Measurements from ENCODE around the gene SLC22A25.

SLC22A25 gene

DNA sequence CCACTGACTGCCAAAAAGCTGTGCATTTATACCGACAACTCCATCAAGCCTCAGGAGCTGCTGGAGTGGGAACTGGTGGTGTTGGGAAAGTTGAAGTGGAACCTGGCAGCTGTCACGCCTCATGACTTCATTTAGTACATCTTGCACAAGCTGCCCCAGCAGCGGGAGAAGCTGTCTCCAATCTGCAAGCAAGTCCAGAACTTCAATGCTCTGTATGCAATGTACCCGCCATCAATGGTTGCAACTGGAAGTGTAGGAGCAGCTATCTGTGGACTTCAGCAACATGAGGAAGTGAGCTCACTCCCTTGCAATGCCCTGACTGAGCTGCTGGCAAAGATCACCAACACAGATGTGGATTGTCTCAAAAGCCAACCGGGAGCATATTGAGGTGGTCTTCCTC, at the start of gene SLC22A25:
Gene SLC22A25 (minus strand): TSS at position 67 of the 400 bp plus-strand sequence. CDS start 13,947 bp downstream, outside the sequence.
- TF ChIP-seq, protein P1, sequence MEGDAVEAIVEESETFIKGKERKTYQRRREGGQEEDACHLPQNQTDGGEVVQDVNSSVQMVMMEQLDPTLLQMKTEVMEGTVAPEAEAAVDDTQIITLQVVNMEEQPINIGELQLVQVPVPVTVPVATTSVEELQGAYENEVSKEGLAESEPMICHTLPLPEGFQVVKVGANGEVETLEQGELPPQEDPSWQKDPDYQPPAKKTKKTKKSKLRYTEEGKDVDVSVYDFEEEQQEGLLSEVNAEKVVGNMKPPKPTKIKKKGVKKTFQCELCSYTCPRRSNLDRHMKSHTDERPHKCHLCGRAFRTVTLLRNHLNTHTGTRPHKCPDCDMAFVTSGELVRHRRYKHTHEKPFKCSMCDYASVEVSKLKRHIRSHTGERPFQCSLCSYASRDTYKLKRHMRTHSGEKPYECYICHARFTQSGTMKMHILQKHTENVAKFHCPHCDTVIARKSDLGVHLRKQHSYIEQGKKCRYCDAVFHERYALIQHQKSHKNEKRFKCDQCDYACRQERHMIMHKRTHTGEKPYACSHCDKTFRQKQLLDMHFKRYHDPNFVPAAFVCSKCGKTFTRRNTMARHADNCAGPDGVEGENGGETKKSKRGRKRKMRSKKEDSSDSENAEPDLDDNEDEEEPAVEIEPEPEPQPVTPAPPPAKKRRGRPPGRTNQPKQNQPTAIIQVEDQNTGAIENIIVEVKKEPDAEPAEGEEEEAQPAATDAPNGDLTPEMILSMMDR (IDR thresholded peaks at IDR 0.05; ENCODE audit: low read length, missing control alignments), result no peak
- peak; percentile 31 for DNase-seq (ENCODE audit: low read depth)
- no peak within 1 kb of the TSS for H3K4me3 ChIP-seq (replicated peaks; ENCODE audit: low read depth, low read length)

DNA sequence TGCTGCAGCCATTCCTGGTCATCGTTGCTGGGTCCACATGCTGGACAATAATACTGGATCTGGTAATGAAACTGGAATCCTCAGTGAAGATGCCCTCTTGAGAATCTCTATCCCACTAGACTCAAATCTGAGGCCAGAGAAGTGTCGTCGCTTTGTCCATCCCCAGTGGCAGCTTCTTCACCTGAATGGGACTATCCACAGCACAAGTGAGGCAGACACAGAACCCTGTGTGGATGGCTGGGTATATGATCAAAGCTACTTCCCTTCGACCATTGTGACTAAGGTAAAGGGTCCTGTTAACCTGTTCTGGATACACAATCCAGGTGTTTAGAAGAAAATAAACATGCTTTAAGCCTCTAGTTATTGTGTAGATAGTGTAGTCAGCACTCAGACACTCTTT, 46.9 kb upstream of the SLC22A25 start:
- no peak overlapping the region for H3K4me3 ChIP-seq (replicated peaks; ENCODE audit: low read depth, low read length)
- DNase-seq (ENCODE audit: low read depth), result no peak
- TF ChIP-seq, protein P1 (IDR thresholded peaks at IDR 0.05; ENCODE audit: low read length, missing control alignments), result no peak

DNA sequence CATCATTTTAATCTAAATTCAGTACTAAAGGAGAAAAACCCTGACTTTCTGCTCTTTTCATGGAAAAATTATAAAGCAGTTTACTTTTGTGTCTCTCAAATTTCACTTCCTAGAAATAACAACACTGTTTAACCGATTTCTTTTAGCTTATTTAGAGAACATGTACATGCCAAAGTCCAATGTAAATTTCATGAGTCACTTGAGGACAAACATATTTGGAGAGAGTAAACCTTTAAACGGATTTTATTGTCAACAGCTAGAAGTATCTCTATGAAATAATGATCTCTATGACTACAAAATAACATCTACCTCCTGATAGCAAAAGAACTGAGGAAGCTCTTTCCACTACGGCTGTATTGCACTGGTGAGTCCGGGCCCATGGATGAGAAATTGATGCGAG, 46.3 kb upstream of the SLC22A25 start:
- TF ChIP-seq, protein P1 (IDR thresholded peaks at IDR 0.05; ENCODE audit: low read length, missing control alignments), result no peak
- no peak for DNase-seq (ENCODE audit: low read depth)

DNA sequence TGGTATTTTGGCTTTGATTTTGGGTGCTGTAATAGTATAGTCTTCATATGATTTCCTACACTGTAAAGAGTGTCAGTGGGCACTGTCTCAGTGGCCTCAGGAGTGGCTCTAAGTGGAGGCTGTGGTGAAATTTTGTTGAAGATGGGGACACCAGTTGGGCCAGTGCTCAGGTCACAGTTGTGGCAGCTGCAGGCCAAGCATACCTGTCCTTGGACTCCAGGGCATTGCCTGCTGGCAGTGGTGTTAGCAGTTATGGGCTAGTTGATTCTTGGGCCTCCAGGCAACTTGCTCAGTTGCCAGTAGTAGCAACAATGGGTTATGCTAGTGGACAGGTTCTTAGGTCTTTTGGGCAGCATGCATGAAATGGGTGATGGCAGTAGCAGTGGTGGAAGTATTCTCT, 39.2 kb upstream of the SLC22A25 start:
- no peak for DNase-seq (ENCODE audit: low read depth)
- no peak overlapping the region for H3K4me3 ChIP-seq (replicated peaks; ENCODE audit: low read depth, low read length)
- TF ChIP-seq, protein P1 (IDR thresholded peaks at IDR 0.05; ENCODE audit: low read length, missing control alignments), result no peak

More for the DNA sequence above, 46.3 kb upstream of the SLC22A25 start:
- no peak overlapping the region for H3K4me3 ChIP-seq (replicated peaks; ENCODE audit: low read depth, low read length)

DNA sequence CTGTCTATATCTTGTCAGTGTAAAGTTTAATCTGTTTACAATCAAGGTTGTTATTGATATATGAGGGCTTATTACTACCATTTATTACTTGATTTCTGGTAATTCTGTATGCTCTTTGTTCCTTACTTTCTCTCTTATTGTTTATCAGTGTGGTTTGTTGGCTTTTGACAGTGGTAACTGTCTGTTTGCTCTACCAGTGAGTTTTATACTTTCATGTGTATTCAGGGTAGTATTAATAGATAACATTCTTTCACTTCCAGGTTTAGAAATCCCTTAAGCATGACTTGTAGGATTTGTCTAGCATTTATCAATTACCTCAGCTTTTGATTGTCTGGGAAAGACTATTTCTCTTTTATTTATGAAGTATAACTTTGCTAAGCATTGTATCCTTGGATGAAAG, 37.5 kb upstream of the SLC22A25 start:
- DNase-seq (ENCODE audit: low read depth), result no peak
- no peak overlapping the region for H3K4me3 ChIP-seq (replicated peaks; ENCODE audit: low read depth, low read length)
- TF ChIP-seq, protein P1 (IDR thresholded peaks at IDR 0.05; ENCODE audit: low read length, missing control alignments), result no peak

DNA sequence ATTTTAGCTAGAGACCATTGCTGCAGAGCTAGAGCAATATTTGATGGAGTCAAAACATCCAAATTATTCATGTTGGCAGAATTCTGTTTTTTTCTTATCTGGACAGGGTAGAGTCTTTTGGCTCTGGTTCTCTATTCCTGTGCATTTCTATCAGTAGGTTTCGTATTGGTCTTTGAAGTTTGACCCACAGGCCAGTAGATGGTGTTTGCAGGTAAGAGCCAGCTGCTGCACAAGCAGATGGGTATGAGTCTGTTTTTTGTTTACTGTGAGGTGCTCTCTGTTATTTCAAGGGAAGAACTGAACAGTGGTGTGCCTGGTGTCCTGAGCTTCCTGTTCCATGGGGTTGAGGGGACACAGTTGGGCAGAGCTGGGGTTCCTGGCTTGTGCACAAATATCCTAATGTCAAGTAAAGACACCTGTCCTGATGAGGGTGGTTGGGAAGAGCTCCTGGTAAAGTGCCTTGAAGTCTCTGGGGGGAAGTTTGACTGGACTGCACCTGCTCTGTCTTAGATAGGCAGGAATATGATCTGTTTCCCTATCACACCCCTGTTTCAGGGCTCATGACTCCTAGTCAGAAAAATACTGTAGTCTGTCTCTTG, 34.0 kb upstream of the SLC22A25 start:
- no peak for DNase-seq (ENCODE audit: low read depth)
- TF ChIP-seq, protein P1 (IDR thresholded peaks at IDR 0.05; ENCODE audit: low read length, missing control alignments), result peak; percentile 2
- H3K4me3 ChIP-seq (replicated peaks; ENCODE audit: low read depth, low read length), result no peak overlapping the region

DNA sequence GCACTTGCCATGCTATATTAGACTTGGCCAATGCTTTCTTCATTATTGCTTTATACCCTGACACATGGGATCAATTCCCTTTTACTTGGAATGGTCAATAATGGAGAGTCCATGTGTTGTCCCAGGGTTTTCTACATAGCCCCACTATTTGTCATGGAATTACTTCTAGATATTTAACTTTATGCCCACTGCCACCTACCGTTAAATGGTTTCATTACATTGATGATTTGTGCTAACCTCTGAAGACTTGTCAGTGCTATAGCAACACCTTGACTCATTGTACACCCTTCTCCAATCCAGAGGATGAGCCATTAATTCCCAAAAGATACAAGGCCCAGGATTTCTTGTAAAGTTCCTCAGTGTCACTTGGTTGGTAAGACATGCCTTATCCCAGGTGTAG, 31.4 kb upstream of the SLC22A25 start:
- DNase-seq (ENCODE audit: low read depth), result no peak
- H3K4me3 ChIP-seq (replicated peaks; ENCODE audit: low read depth, low read length), result no peak overlapping the region
- TF ChIP-seq, protein P1 (IDR thresholded peaks at IDR 0.05; ENCODE audit: low read length, missing control alignments), result no peak
